Suprapubic skin (tissue), 4 donors: ENCODE results near the gene SMC6. TPM values are rescaled to one million over a fixed set of nuclear protein-coding genes. Genes with fewer than 3 reads are reported as not detected.

Experiments
- DNase-seq, 2 donors: peaks; one replicate each; pipeline ENCODE4 v3.0.0-alpha.2; 2019; ENCODE audit warnings: low spot score in 2 of 2
- H3K27ac ChIP-seq: fragments of 200-600 bp; sonication (generic); one replicate; pipeline ENCODE4 v1.5.1; 2019
- H3K27me3 ChIP-seq: fragments of 200-600 bp; sonication (generic); one replicate; pipeline ENCODE4 v1.5.1; 2019
- H3K36me3 ChIP-seq: fragments of 200-600 bp; sonication (generic); one replicate; pipeline ENCODE4 v1.5.1; 2019
- H3K4me1 ChIP-seq: fragments of 200-600 bp; sonication (generic); one replicate; pipeline ENCODE4 v1.5.1; 2019
- H3K4me3 ChIP-seq: fragments of 200-600 bp; sonication (generic); one replicate; pipeline ENCODE4 v1.5.1; 2019; ENCODE audit warnings: mild to moderate bottlenecking
- H3K9me3 ChIP-seq: fragments of 200-600 bp; sonication (generic); one replicate; pipeline ENCODE4 v1.5.1; 2019
- EP300 ChIP-seq: sonication (generic); formaldehyde crosslinking; IDR thresholded peaks from one replicate; pipeline ENCODE4 v1.6.1; 2017; ENCODE audit warnings: antibody characterized with exemption
- POLR2A ChIP-seq, 2 donors: fragments of 450-650 bp; IDR thresholded peaks; one replicate each; pipeline ENCODE4 v1.6.1; 2017; ENCODE audit warnings: antibody characterized with exemption in 2 of 2, mild to moderate bottlenecking in 2 of 2, moderate library complexity in 2 of 2
- POLR2AphosphoS5 ChIP-seq, 3 donors: sonication (generic); formaldehyde crosslinking; IDR thresholded peaks; one replicate each; pipeline ENCODE4 v1.6.1; 2017; ENCODE audit warnings: antibody characterized with exemption in 3 of 3
- WGBS: methylation state at CpG from one replicate; pipeline ENCODE4 v1.1.5; 2018; 5-methylcytosine and 5-hydroxymethylcytosine counted together
- total RNA-seq, 4 donors: library from RNA; depleted of rRNA; stranded (reverse); fragments of >200 nt; gene quantifications; one replicate each; pipeline ENCODE4 v1.1.0, GENCODE V29; 2016
- TF ChIP-seq, protein P1 (sequence below), 2 donors: fragments of 200-600 bp in 1 of 2; fragments of 450-650 bp in 1 of 2; sonication (generic) in 1 of 2; IDR thresholded peaks; one replicate each; pipeline ENCODE4 v1.5.1; 2016 to 2019; ENCODE audit warnings: antibody characterized with exemption in 2 of 2, mild to moderate bottlenecking in 1 of 2, moderate library complexity in 1 of 2

The SMC6 gene
- total RNA-seq, 4 donors from 2014 or later, result 22.5 to 34.0 (median 26.9) TPM

DNA sequence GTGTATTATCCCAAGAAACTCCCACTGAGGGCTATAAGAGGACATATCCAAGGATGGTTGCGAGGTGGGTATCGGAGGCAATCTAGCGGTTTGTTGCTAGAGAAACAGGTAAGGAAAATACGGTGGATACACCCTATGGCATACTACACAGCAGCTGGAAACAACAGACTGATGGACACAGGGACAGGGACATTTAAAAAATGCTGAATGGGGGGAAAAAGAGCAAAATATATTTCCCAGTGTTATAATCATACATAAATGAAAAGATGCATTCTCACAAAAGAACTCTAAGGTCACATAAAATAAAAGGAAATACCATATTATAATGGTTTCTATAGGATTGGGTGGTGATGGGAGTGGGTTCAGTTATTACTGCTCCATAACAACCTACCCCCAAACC is 95.9 kb downstream of the SMC6 start:
- Histone ChIP-seq H3K27ac (no peak overlapping the region), H3K27me3 (no peaks in the 10 kb centered on the region), H3K4me3 (no peak overlapping the region), H3K36me3 (peaks cover 19% of the 10 kb centered on the region), H3K4me1 (no peaks in the 10 kb centered on the region), H3K9me3 (no peaks in the 10 kb centered on the region)
- TF ChIP-seq EP300, result no peak
- TF ChIP-seq POLR2A (IDR thresholded peaks at IDR 0.05), result no peak
- no peak for TF ChIP-seq POLR2AphosphoS5 (IDR thresholded peaks at IDR 0.05)
- TF ChIP-seq, protein P1, sequence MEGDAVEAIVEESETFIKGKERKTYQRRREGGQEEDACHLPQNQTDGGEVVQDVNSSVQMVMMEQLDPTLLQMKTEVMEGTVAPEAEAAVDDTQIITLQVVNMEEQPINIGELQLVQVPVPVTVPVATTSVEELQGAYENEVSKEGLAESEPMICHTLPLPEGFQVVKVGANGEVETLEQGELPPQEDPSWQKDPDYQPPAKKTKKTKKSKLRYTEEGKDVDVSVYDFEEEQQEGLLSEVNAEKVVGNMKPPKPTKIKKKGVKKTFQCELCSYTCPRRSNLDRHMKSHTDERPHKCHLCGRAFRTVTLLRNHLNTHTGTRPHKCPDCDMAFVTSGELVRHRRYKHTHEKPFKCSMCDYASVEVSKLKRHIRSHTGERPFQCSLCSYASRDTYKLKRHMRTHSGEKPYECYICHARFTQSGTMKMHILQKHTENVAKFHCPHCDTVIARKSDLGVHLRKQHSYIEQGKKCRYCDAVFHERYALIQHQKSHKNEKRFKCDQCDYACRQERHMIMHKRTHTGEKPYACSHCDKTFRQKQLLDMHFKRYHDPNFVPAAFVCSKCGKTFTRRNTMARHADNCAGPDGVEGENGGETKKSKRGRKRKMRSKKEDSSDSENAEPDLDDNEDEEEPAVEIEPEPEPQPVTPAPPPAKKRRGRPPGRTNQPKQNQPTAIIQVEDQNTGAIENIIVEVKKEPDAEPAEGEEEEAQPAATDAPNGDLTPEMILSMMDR (IDR thresholded peaks at IDR 0.05), result no peak
- WGBS, result 95% methylated on average over 4 of the region's 4 CpGs
- no peak for DNase-seq

DNA sequence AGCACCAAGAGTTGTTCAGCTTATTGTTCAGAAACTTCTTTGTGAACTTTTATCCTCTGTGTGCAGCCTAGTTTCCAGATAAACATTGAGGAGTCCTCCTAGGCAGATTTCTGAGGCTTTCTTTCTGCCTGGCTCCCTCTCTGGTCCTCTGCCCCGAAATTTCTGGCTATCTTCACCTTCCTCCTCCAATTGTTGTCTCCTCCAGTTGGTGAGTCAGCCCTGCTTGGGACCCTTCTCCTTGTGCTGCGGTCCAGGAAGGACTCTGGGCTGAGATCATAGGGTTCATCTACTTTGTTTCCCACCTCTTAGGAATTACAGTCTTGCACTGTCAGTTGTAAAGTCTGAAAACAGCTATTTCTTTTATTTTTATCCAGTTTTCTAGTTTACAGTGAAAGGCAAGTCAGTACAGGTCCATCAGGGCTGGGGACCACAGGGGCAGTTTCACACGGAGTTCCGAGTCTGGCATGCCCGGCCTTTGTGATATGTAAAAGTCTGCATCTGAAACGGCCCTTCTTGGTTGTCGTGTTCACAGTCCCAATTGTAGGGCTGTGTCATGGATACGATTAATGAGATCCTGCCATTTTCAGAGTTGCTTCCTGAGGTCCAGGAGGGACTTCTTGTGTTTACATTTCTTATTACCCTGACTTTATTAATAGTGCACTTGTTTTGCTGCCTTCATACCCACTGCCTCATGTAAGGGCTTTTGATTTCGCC is 100.8 kb downstream of the SMC6 start:
- 84% methylated on average over 9 of the region's 9 CpGs for WGBS
- no peak for DNase-seq
- Histone ChIP-seq H3K9me3 (no peaks in the 10 kb centered on the region), H3K4me3 (no peak overlapping the region), H3K27me3 (no peaks in the 10 kb centered on the region), H3K27ac (no peak overlapping the region), H3K36me3 (peaks cover 13% of the 10 kb centered on the region), H3K4me1 (no peaks in the 10 kb centered on the region)
- TF ChIP-seq EP300 (no peak), POLR2A (IDR thresholded peaks at IDR 0.05) (no peak), POLR2AphosphoS5 (IDR thresholded peaks at IDR 0.05) (no peak)
- TF ChIP-seq, protein P1 (IDR thresholded peaks at IDR 0.05), result no peak

DNA sequence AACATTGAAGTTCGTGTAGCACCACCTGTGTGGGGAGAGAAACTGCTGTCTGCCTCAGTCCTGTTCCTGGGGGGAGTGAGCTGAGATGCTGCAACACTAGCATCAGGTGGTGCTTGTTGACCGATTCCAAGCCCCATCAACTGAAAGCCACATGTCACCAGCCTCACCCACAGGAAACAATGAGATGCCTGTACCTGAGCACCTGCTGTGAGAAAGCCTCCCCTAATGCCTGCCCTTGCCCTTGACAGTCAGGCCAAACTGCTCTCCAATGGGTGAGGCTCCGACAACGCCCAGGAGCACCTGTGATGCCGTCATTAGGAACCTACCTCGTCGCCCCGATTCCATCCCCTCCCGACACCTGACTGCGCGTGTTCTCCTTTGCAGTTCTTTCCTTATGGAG is 104.6 kb downstream of the SMC6 start:
- DNase-seq, result no peak
- Histone ChIP-seq H3K4me1 (peaks cover 6% of the 10 kb centered on the region), H3K36me3 (no peaks in the 10 kb centered on the region), H3K27ac (no peak overlapping the region), H3K4me3 (no peak overlapping the region), H3K27me3 (no peaks in the 10 kb centered on the region), H3K9me3 (no peaks in the 10 kb centered on the region)
- 91% methylated on average over 11 of the region's 11 CpGs for WGBS
- no peak for TF ChIP-seq POLR2A (IDR thresholded peaks at IDR 0.05)
- TF ChIP-seq, protein P1 (IDR thresholded peaks at IDR 0.05), result no peak
- TF ChIP-seq EP300, result no peak
- TF ChIP-seq POLR2AphosphoS5 (IDR thresholded peaks at IDR 0.05), result no peak

DNA sequence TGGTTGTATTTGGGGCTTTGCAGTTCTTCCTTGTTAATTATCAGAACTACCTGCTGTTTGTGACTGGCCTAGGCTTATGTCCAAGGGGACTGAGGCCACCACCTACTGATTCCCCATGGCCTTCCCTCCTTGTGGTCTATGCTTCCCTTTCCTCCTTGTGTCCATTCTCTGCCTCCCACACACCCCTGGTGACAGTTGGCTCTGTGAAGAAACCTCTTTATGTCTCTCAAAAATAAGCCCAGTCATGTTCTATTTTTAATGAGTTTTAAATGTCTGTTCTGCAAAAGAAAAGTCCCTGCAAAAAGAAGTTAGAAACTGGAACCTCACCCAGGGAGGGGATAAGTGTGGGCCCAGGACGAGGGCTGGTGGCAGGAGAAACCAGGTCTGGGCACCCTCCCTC is 105.0 kb downstream of the SMC6 start:
- TF ChIP-seq, protein P1 (IDR thresholded peaks at IDR 0.05), result no peak
- TF ChIP-seq POLR2A (IDR thresholded peaks at IDR 0.05) (no peak), EP300 (no peak), POLR2AphosphoS5 (IDR thresholded peaks at IDR 0.05) (no peak)
- peaks cover 9% of the 10 kb centered on the region for H3K4me1 ChIP-seq
- H3K4me3 ChIP-seq, result no peak overlapping the region
- no peaks in the 10 kb centered on the region for H3K27me3 ChIP-seq
- DNase-seq, result no peak
- H3K36me3 ChIP-seq, result no peaks in the 10 kb centered on the region
- WGBS, result 69% methylated on average over 1 of the region's 1 CpG
- no peaks in the 10 kb centered on the region for H3K9me3 ChIP-seq
- H3K27ac ChIP-seq, result no peak overlapping the region

DNA sequence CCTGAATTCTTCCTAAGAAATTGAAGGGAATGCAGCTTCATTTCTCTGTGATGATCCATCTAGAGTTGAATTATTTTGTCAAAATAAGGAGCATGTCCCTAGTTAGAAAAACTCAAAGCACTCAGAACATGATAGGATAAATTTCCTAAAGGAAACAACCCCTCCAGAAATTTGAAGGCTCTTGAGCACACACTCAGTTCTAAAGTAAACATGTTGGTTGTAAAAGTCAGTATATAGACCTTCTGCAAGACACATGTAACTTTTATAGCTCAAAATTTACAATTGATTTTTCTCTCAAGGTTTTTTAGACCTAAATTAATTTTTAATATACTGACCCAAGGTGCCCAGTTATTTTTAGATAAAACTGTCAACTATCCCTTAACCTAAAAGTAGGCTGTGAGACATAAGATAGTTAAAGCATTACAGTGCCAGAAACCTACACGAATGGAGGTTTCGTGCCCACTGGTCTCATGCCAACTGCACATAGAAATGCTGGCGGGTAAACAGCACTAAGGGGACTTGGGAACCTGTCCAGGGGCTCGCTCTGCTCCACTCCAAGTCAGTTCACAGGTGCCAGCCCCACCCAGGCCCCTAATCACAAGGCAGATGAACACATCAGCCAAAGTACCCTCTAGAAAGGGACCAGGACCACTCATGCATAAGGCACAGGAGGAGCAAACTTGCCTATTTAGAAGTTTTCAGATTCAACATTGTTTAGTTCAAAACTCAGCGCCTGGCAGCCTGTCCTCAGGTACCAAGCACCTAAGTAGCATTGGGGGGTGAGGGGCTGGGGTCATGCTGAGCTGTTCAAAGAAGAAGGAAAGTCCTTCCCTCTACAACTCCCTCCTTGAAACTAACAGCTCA is 106.5 kb downstream of the SMC6 start:
- no peak for DNase-seq

More for the DNA sequence above, 106.5 kb downstream of the SMC6 start:
- TF ChIP-seq POLR2A (IDR thresholded peaks at IDR 0.05) (no peak), POLR2AphosphoS5 (IDR thresholded peaks at IDR 0.05) (no peak), EP300 (no peak)
- TF ChIP-seq, protein P1 (IDR thresholded peaks at IDR 0.05), result no peak
- Histone ChIP-seq H3K4me3 (no peak overlapping the region), H3K4me1 (peaks cover 18% of the 10 kb centered on the region), H3K36me3 (no peaks in the 10 kb centered on the region), H3K9me3 (no peaks in the 10 kb centered on the region), H3K27ac (no peak overlapping the region), H3K27me3 (no peaks in the 10 kb centered on the region)
- 74% methylated on average over 5 of the region's 5 CpGs for WGBS
